ENCODE data around the gene PRM2. TPM values are rescaled to one million over a fixed set of nuclear protein-coding genes. Genes with fewer than 3 reads are reported as not detected.

Gene PRM2
- total RNA-seq, 1 experiment from 2014 or later: not detected

GRCh38 chr16:11264155-11264832 lies 12.0 kb downstream of the PRM2 start:
- H2BK5ac ChIP-seq (ENCODE audit: insufficient read length, low read length): no peak overlapping the region
- WGBS (ENCODE audit: extremely low coverage, insufficient read length, low lambda C conversion rate): no CpG with 5 or more reads among the region's 9 CpGs
- peaks cover 2% of the 10 kb centered on the region for H3K27me3 Mint-ChIP-seq (ENCODE audit: low read depth)
- no peak overlapping the region for H3K18ac ChIP-seq (ENCODE audit: insufficient read length, low read depth, low read length)
- H4K5ac ChIP-seq (ENCODE audit: insufficient read length, low read depth, low read length): no peak overlapping the region
- H3K23ac ChIP-seq (ENCODE audit: insufficient read length, low read depth, low read length): no peak overlapping the region
- no peaks in the 10 kb centered on the region for H3K79me2 ChIP-seq (ENCODE audit: insufficient read depth, low read length)
- DNase-seq: no peak
- H3K56ac ChIP-seq (ENCODE audit: insufficient read length, low read depth, low read length): no peak overlapping the region
- H3K27ac ChIP-seq (ENCODE audit: insufficient read length, low read depth, low read length): no peak overlapping the region
- no peak overlapping the region for H3K27ac Mint-ChIP-seq
- no peak overlapping the region for H3K4me2 ChIP-seq (ENCODE audit: insufficient read depth, insufficient read length, low read length)
- no peaks in the 10 kb centered on the region for H4K20me1 ChIP-seq (ENCODE audit: control insufficient read depth, insufficient read depth, insufficient read length)
- H3K9ac ChIP-seq (ENCODE audit: extremely low read depth, insufficient read length, low read length): no peak overlapping the region
- H2BK15ac ChIP-seq (ENCODE audit: low read depth, low read length): no peak overlapping the region
- no peak overlapping the region for H3K4ac ChIP-seq (ENCODE audit: low read depth, low read length)
- H3K79me1 ChIP-seq (ENCODE audit: insufficient read depth, low read depth, low read length, poor library complexity, severe bottlenecking): no peaks in the 10 kb centered on the region
- no peak overlapping the region for H3T11ph ChIP-seq (ENCODE audit: low read length)
- H3K4me1 ChIP-seq (ENCODE audit: insufficient read depth, low read length): peaks cover 5% of the 10 kb centered on the region; the same call in 1 of the 2 replicates
- H4K8ac ChIP-seq (replicated peaks; ENCODE audit: insufficient read length, low read depth, low read length): no peak overlapping the region
- H3K9me3 Mint-ChIP-seq: no peaks in the 10 kb centered on the region
- no peak overlapping the region for H2BK20ac ChIP-seq (ENCODE audit: low read depth, low read length, poor library complexity, severe bottlenecking)
- H3K27me3 ChIP-seq (ENCODE audit: insufficient read depth, low read length): no peaks in the 10 kb centered on the region
- H2BK12ac ChIP-seq (ENCODE audit: insufficient read length, low read depth, low read length): no peak overlapping the region
- H2BK120ac ChIP-seq (ENCODE audit: low read depth, low read length, poor library complexity, severe bottlenecking): no peak overlapping the region
- H3K23me2 ChIP-seq (ENCODE audit: insufficient read length, low read depth, low read length, poor library complexity, severe bottlenecking): no peaks in the 10 kb centered on the region
- TF ChIP-seq, protein P1, sequence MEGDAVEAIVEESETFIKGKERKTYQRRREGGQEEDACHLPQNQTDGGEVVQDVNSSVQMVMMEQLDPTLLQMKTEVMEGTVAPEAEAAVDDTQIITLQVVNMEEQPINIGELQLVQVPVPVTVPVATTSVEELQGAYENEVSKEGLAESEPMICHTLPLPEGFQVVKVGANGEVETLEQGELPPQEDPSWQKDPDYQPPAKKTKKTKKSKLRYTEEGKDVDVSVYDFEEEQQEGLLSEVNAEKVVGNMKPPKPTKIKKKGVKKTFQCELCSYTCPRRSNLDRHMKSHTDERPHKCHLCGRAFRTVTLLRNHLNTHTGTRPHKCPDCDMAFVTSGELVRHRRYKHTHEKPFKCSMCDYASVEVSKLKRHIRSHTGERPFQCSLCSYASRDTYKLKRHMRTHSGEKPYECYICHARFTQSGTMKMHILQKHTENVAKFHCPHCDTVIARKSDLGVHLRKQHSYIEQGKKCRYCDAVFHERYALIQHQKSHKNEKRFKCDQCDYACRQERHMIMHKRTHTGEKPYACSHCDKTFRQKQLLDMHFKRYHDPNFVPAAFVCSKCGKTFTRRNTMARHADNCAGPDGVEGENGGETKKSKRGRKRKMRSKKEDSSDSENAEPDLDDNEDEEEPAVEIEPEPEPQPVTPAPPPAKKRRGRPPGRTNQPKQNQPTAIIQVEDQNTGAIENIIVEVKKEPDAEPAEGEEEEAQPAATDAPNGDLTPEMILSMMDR (conservative IDR thresholded peaks at IDR 0.05): no peak
- no peaks in the 10 kb centered on the region for H3K36me3 Mint-ChIP-seq (ENCODE audit: insufficient read depth in 1 of 3, low read depth in 3 of 3)
- H2AK5ac ChIP-seq (ENCODE audit: insufficient read length, low read length): no peak overlapping the region
- no peak overlapping the region for H3K4me3 Mint-ChIP-seq
- H3K14ac ChIP-seq (ENCODE audit: insufficient read depth, low read length): no peak overlapping the region
- peaks cover 7 to 10% of the 10 kb centered on the region in 2 experiments for H3K4me1 Mint-ChIP-seq
- H4K91ac ChIP-seq (ENCODE audit: insufficient read length, low read depth, low read length): no peak overlapping the region
- H2AFZ ChIP-seq (ENCODE audit: low read length): no peak overlapping the region
- no peaks in the 10 kb centered on the region for H3K9me3 ChIP-seq (ENCODE audit: control insufficient read depth, low read depth, low read length)

Data from H9 (cell line).